ENCODE results near the gene HRH1.

Gene HRH1

DNA sequence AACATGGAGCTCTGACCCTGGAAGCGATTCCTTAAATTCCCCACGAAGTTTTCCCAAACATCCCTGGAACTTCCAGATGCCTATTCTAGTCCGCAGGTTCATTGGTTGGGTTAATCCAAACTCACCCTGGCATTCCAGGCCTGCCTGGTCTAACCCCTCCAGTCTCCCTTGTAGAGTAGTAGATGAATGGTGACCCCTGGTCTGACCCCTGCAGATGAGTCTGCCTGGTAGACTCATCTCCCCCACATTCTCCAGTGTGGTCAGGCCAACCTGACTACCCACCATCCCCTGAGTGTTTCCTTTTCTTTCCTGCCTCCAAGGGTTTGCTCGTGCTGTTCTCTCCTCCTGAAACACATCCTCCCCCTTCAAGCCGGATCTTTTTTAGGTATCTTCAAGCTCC, 10.8 kb upstream of the HRH1 start:
- no peak overlapping the region for H3K4me3 ChIP-seq
- H3K27ac ChIP-seq, result no peak overlapping the region
- no peak for TF ChIP-seq CTCF (IDR thresholded peaks at IDR 0.05)
- no peak for DNase-seq (ENCODE audit: low spot score)

GRCh38 chr3:11144996-11145395, 9.3 kb upstream of the HRH1 start:
- Histone ChIP-seq H3K27ac (no peak overlapping the region), H3K4me3 (no peak overlapping the region)
- DNase-seq (ENCODE audit: low spot score), result no peak
- no peak for TF ChIP-seq CTCF (IDR thresholded peaks at IDR 0.05)

DNA sequence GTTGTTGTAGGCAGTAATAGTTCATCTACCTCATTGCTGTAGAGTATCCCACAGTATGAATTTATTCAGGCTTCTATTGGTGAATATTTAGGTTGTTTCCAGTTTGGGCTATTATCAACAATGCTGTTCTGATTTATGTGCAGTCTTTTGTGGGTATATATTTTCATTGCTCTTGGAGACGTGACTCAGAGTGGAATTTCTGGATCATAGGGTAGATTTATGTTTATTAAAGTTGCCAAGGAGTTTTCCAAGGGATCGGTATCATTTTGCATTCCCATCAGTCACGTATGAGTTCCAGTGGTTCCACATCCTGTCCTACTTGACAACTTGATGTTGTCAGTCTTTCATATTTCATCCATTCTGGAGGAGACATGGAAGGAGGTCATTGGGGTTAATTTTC, 8.4 kb upstream of the HRH1 start:
- TF ChIP-seq CTCF (IDR thresholded peaks at IDR 0.05), result no peak
- no peak for DNase-seq (ENCODE audit: low spot score)
- Histone ChIP-seq H3K4me3 (no peak overlapping the region), H3K27ac (no peak overlapping the region)

DNA sequence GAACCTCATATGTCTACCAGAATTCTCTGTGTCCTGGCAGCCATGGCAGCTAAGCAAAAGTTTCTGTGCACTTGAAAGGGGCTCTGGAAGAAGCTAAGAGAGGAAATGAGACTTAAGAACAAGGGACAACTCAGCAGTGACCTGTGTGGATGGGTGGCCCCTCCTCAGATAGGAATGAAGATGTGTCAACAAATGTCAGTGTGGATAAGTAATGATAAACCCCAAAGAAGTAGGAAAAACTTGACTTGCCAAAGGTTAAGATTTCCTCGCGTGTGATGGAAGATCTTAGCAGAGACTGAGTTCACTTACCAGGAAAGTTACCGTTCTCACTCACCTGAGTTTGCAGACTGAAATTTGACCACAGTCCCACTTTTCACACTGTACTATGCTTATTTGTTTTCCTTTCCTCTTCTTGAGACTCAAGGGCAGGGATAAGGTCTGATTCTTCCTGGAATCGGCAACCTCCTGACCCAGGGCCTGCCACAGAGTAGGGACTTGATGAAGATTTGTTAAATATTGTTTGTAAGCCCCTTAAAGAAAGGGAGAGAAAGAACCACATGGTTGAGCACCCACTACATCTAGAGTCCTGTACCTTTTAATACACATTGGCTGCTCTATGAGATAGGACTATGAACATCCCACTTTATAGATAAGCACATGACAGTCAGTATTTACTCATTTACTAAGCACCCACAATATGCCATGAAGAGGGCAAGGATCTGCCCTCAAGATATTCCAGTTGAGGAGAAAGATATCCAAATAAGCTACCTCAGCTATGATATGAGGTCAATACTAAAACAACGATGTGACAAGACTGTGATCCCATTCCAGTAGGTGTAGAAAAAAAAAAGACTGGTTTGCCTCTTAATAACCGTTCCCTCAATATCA, 7.3 kb upstream of the HRH1 start:
- DNase-seq (ENCODE audit: low spot score), result no peak
- no peak for TF ChIP-seq CTCF (IDR thresholded peaks at IDR 0.05)
- no peak overlapping the region for H3K4me3 ChIP-seq
- no peak overlapping the region for H3K27ac ChIP-seq

DNA sequence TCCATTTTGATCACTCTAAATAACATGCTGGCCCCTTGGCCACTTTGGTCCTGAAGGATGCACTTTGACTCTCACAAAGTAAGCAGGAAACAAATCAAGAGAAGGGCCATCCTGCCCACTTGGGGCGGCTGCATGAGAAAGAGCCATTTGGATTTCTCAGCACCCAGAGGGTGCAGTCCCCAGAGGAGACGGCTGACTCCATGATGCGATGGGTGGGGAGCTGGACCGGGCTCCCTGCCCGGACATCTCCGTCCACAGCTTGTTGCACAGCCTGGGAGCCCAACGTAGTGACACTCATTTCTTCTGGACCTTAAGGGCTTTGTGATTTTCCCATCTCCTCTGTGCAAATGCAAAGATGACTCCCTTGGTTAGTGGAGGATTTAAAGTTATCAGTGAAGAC, 4.0 kb upstream of the HRH1 start:
- Histone ChIP-seq H3K27ac (peak overlapping the region in 1 of 2 donors; percentile 66), H3K4me3 (no peak overlapping the region)
- no peak for DNase-seq (ENCODE audit: low spot score)
- TF ChIP-seq CTCF (IDR thresholded peaks at IDR 0.05), result no peak

- peak overlapping the region in 1 of 2 donors; percentile 6 for H3K27ac ChIP-seq
- no peak overlapping the region for H3K4me3 ChIP-seq
- no peak for DNase-seq (ENCODE audit: low spot score)
- no peak for TF ChIP-seq CTCF (IDR thresholded peaks at IDR 0.05)
Measured at GRCh38 chr3:11152301-11152700, 2.0 kb upstream of the HRH1 start.

- peak overlapping the region; percentile 87 for H3K4me3 ChIP-seq
- TF ChIP-seq CTCF (IDR thresholded peaks at IDR 0.05), result no peak
- DNase-seq (ENCODE audit: low spot score), result no peak
- H3K27ac ChIP-seq, result peak overlapping the region; percentile 82 to 92
Measured at GRCh38 chr3:11154953-11155325, 646 bp downstream of the HRH1 start.
